Amniotic epithelial cell (primary cell): ENCODE measurements around the gene EMSY.
"Not testable (repeated sequence)": the region's sequence is repeated elsewhere in the genome, so short reads cannot be mapped to it uniquely, and the experiment has no call there.

Experiments used
- DNase-seq: peaks from one replicate; pipeline ENCODE4 v3.0.0-alpha.2; 2010; ENCODE audit warnings: low read depth

The EMSY gene

GRCh38 chr11:76574406-76574805 lies 129.6 kb downstream of the EMSY start:
- DNase-seq = peak; percentile 74

DNA sequence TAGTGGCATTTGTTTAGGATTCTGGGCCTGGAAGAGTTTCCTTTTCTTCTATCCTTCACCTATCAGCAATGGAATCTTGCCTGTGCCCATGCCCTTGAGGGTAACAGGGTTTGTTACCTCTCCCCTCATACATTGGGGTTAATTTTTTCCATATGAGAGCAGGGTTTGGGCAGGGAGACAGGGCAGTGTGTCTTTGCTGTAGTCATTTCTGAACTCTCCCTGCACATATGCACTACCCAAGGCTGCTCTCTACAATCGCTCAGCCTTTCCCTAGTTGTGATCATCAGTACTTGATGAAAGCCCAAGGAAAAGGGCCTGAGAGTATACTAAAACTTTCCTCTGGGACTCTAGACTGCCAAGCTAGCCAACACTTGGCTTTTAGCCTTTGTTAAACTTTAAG lies 130.1 kb downstream of the EMSY start:
- DNase-seq = no peak

GRCh38 chr11:76577226-76577920 lies 132.6 kb downstream of the EMSY start:
- DNase-seq = peak; percentile 96

GRCh38 chr11:76577921-76578653 lies 133.3 kb downstream of the EMSY start:
- peak; percentile 51 for DNase-seq

- peak; percentile 72 for DNase-seq
Measured at GRCh38 chr11:76578654-76579055, 133.8 kb downstream of the EMSY start.

DNA sequence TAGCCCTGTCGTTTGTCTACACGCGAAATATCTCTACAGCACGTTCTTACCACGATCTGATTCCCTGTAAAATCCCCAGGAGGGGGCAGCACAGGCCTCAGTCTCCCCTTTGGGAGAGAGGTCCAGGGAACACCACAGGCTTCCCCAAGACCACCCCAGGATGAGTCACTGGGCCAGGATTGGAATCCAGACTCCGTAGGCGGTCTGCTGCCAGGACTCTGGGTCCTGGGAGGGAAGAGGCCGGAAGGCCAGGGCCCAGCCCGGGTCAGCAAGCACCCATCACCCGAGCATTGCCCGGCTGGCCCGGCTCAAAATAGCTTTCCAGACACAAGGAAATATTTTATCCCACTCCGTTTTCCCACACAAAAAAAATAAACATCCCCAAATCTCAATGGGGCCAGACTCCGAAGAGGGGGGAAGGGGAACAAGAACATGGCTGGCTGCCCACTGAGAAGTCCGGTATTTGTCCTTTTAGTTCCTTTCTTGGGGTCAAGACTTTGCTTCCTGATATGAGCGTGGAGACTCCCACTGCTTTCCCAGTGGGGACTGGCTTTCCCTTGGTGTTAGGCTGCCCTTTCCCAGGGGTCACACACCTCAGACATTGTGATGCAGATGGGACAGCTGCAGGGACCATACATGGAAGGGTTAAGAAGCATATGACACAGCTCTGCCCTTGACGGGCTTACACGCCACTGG lies 134.4 kb downstream of the EMSY start:
- DNase-seq = peak; percentile 79

DNA sequence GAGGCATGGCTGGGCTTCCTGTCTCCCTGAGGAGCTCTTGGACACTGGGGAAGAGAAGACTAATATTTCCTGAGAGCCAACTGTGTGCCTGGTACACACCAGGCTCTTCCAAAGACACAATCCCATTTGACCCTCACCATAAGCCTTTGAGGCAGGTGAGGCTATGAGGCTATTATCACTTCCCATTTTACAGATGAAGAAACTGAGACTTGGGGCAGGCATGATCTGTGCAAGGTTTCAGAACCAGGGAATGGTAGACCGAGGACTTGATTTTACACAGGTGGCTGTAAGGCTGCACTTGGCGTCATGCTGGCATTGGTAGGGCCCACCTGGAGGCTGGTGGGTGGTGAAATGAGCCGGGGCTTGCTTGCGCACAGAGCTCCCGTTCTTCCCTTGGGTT lies 134.9 kb downstream of the EMSY start:
- DNase-seq = no peak

GRCh38 chr11:76582471-76582870 lies 137.7 kb downstream of the EMSY start:
- not testable (repeated sequence) for DNase-seq

GRCh38 chr11:76587820-76588454 lies 143.1 kb downstream of the EMSY start:
- peak; percentile 52 for DNase-seq

DNA sequence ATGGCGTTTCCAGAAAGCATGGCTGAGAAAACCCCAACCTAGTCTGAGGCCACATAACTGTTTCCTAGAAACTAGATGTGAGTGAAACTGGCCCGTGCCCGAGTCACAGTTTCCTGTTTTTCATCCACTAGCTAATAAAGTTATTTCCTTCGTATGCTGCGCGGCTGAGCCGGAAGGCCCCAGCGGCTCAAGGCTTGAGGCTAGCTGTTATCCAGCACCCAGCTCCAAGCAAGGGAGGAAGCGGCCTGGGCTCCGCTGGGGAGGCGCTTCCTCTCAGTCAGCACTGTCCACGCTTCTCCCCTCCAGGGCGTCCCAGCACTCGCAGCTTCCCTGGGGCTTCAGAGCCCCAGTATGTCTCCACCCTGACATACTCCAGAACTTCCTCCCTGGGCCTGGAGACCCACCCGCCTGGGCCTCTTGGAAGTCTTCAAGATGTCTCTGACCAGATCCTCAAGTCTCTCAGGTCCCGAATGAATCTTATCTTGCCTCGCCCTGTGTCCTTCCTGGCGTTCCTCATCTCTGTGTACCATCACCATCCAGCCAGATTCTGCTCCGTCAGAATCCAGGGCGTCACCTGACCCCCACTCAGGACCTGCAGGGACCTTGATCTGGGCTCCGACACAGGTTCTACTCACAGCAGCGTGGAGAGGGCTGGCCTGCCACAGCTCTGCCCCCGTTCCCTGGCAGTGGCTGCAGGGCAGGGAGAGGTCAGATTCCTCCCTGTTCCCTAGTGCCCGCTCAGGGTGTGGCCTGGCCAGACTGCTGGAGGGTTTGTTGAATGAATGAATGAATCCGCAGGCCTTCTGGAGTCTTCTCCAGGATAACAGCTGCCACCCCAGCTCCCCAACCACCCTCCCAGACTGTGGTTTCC lies 143.9 kb downstream of the EMSY start:
- DNase-seq = peak; percentile 62

DNA sequence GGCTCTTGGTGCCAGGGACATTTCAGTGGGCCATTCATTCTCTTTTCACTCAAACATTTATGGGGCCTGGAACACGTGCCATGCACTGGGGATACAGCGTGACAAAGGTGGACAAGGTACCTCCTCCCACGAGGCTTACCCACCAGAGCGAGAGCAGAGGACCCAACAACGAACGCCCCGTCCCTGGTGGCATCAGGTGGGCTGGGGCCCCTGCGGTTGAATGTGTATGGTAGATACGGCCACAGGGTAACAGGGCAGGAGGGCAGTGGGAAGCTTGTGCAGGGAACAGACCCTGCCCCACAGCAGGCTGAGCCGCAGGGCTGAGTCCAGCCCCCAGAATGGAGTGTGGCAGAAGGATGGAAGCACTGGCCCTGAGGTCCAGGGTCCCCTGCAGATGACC lies 144.7 kb downstream of the EMSY start:
- DNase-seq = no peak

- DNase-seq = no peak
Measured at GRCh38 chr11:76589964-76590950, 145.4 kb downstream of the EMSY start.

DNA sequence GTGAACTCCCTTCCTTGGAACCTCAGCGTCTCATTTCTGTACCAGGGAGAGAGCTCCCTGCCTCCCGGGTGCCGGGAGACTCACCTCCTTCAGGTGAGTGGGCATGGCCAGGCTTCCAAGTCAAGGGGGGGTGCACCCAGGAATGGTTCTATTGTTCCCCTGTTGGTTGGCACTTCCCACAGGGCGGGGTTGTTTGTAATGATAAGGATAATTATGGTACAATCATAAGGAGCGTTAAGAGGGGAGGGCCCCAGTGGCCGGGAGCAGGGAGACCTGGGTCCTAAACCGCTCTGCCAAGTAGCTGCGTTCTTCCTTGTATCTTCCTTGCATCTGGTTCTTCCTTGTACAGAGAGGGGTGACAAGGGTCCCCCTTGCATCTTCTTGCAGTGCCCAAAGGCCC lies 146.6 kb downstream of the EMSY start:
- DNase-seq = no peak

- no peak for DNase-seq
Measured at GRCh38 chr11:76592025-76592914, 147.5 kb downstream of the EMSY start.

- no peak for DNase-seq
Measured at GRCh38 chr11:76592961-76593360, 148.1 kb downstream of the EMSY start.

- DNase-seq = not testable (repeated sequence)
Measured at GRCh38 chr11:76595091-76595490, 150.3 kb downstream of the EMSY start.

DNA sequence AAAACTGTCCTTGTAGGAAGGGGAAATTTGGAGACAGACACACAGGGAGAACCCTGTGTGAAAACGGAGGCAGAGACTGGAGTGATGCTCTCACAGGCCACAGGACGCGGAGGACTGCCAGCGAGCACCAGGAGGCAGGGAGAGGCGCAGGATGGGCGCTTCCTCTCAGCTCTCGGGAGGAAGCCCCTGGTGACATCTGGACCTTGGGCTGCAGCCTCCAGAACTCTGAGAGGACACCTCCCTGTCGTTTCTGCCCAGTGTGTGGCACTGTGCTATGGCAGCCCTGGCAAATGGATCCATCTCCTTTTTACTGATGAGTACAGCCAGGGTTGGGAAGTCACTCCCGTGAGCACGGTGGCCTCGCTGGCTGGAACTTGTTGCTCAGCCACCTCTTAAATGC lies 151.8 kb downstream of the EMSY start:
- no peak for DNase-seq

DNA sequence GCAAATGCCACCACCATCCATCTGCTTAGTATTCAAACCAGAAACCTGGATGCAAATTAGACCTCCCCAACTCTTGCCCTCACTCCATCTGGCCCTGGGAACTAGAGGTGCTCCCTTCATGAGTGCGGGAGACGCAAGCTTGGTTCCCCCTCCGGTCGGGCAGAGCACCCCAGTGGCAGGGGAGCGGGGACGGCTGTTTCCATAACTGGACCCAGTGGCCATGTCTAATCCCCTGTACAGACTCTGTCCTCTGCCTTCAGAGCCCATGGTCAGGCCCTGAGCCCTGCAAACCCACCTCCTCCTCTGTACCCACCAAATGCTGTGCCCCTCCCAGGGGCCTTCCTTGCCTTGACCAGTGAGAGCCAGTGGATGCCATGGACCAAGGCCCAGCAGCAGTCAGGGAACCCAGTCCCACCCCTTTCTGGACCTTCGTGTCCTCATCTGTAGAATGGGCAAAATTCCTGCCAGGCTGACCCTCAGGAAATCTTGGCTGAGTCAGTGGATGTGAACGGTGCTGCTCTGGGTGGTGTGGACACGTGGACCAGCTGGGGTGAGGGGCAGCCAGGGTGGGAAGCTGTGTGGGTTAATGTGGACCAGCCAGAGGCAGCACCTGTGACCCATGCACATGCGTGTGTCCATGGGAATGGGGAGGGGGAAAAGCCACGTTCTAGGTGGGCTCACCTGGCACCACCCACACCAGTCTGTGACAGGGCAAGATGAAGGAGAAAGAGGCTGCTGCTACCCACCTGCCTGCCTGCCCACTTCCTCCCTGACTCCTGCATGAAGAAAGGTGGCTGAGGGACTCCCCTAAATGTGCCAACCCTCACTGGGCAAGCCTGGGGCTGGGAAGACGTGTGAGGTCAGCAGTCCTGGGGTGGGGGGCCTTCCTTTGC lies 153.0 kb downstream of the EMSY start:
- no peak for DNase-seq
